ENCODE data around the gene PRKG1.
"Not testable (repeated sequence)": the region's sequence is repeated elsewhere in the genome, so short reads cannot be mapped to it uniquely, and the experiment has no call there.

The PRKG1 gene

GRCh38 chr10:51201947-51202346 lies 127.7 kb downstream of the PRKG1 start:
- TF ChIP-seq CTCF (IDR thresholded peaks at IDR 0.05; ENCODE audit: borderline replicate concordance, insufficient read depth, low read depth, low read length), result no peak
- H3K4me3 ChIP-seq (ENCODE audit: low read depth, low read length), result no peak overlapping the region

- no peak for TF ChIP-seq CTCF (IDR thresholded peaks at IDR 0.05; ENCODE audit: borderline replicate concordance, insufficient read depth, low read depth, low read length)
- no peak overlapping the region for H3K4me3 ChIP-seq (ENCODE audit: low read depth, low read length)
Measured at GRCh38 chr10:51203359-51203758, 129.1 kb downstream of the PRKG1 start.

GRCh38 chr10:51204066-51204465 lies 129.8 kb downstream of the PRKG1 start:
- TF ChIP-seq CTCF (IDR thresholded peaks at IDR 0.05; ENCODE audit: borderline replicate concordance, insufficient read depth, low read depth, low read length), result no peak
- no peak overlapping the region for H3K4me3 ChIP-seq (ENCODE audit: low read depth, low read length)

- no peak for TF ChIP-seq CTCF (IDR thresholded peaks at IDR 0.05; ENCODE audit: borderline replicate concordance, insufficient read depth, low read depth, low read length)
- no peak overlapping the region for H3K4me3 ChIP-seq (ENCODE audit: low read depth, low read length)
Measured at GRCh38 chr10:51204701-51205100, 130.4 kb downstream of the PRKG1 start.

GRCh38 chr10:51206500-51206899 lies 132.2 kb downstream of the PRKG1 start:
- TF ChIP-seq CTCF (IDR thresholded peaks at IDR 0.05; ENCODE audit: borderline replicate concordance, insufficient read depth, low read depth, low read length), result no peak
- no peak overlapping the region for H3K4me3 ChIP-seq (ENCODE audit: low read depth, low read length)

GRCh38 chr10:51212937-51213336 lies 138.7 kb downstream of the PRKG1 start:
- not testable (repeated sequence) for H3K4me3 ChIP-seq (ENCODE audit: low read depth, low read length)

GRCh38 chr10:51214207-51215196 lies 140.2 kb downstream of the PRKG1 start:
- TF ChIP-seq CTCF (IDR thresholded peaks at IDR 0.05; ENCODE audit: borderline replicate concordance, insufficient read depth, low read depth, low read length), result no peak
- H3K4me3 ChIP-seq (ENCODE audit: low read depth, low read length), result no peak overlapping the region
